Ovary (tissue), 9 donors: Measurements from ENCODE around the gene DENND4C. TPM values are rescaled to one million over a fixed set of nuclear protein-coding genes. Genes with fewer than 3 reads are reported as not detected.
"Not testable (repeated sequence)": the region's sequence is repeated elsewhere in the genome, so short reads cannot be mapped to it uniquely, and the experiment has no call there.

Source experiments
- DNase-seq, 5 donors: peaks; one replicate each; pipeline ENCODE4 v3.0.0-alpha.2; 2019 to 2020
- H3K27ac ChIP-seq, 2 donors: fragments of 200-600 bp; one replicate each; pipeline versions ENCODE4 v1.5.1 to v1.8.0; 2019 to 2022
- H3K27me3 ChIP-seq: fragments of 200-600 bp; one replicate; pipeline ENCODE4 v1.8.0; 2022
- H3K36me3 ChIP-seq: fragments of 200-600 bp; sonication (generic); one replicate; pipeline ENCODE4 v1.5.1; 2019
- H3K4me1 ChIP-seq: one replicate; pipeline ENCODE4 v1.8.1; 2013; ENCODE audit warnings: mild to moderate bottlenecking, moderate library complexity; ENCODE audit not compliant: insufficient read depth
- H3K4me3 ChIP-seq: fragments of 200-600 bp; sonication (generic); one replicate; pipeline ENCODE4 v1.5.1; 2017
- H3K9me3 ChIP-seq, 2 donors: fragments of 200-600 bp in 1 of 2; sonication (generic) in 1 of 2; one replicate each; pipeline versions ENCODE4 v1.5.1 to v1.8.1; 2013 to 2019; ENCODE audit warnings: mild to moderate bottlenecking in 1 of 2, moderate library complexity in 1 of 2
- CTCF ChIP-seq, 3 donors: fragments of 450-650 bp in 2 of 3; fragments of 200-600 bp in 1 of 3; IDR thresholded peaks; one replicate each; pipeline versions ENCODE4 v1.5.1 to v1.8.0; 2016 to 2022; ENCODE audit warnings: antibody characterized with exemption in 3 of 3, mild to moderate bottlenecking in 1 of 3
- EP300 ChIP-seq: sonication (generic); formaldehyde crosslinking; IDR thresholded peaks from one replicate; pipeline ENCODE4 v1.6.1; 2017; ENCODE audit warnings: antibody characterized with exemption
- POLR2A ChIP-seq: fragments of 450-650 bp; IDR thresholded peaks from one replicate; pipeline ENCODE4 v1.6.1; 2017; ENCODE audit warnings: antibody characterized with exemption, mild to moderate bottlenecking, moderate library complexity
- WGBS, 3 donors: extraction: QIAGEN DNeasy Blood & Tissue Kit in 1 of 3; methylation state at CpG; one replicate each; pipeline versions ENCODE4 v1.1.5 to v1.1.7; 2013 to 2017; 5-methylcytosine and 5-hydroxymethylcytosine counted together
- intact Hi-C, 4 donors: fragments of 100-400 bp; cut with DNase I; formaldehyde crosslinking; loops; one replicate each; pipeline versions ENCODE4 v1.11.0 to v1.15.1; 2022 to 2023
- polyA plus RNA-seq, 2 donors: library from polyadenylated mRNA; stranded (reverse); fragments of 200-250 nt in 1 of 2; fragments of 350-450 nt in 1 of 2; fragmentation: Illumina TruSeq in 1 of 2; extraction: RNeasy Lipid Tissue Mini Kit (QIAGEN cat#74804) in 1 of 2; gene quantifications; one replicate each; pipeline ENCODE4 v1.2.3, GENCODE V29; 2013 to 2014
- total RNA-seq, 7 donors: library from RNA; depleted of rRNA in 2 of 7; stranded (reverse); fragments of >200 nt in 2 of 7; fragmentation: NEBNext Ultra II Directional in 3 of 7; extraction: Animal tissue kit (Norgen Biotek cat#: 25700) in 3 of 7; gene quantifications; one replicate each; pipeline versions ENCODE4 v1.1.0 to v1.2.4, GENCODE V29; 2016 to 2023
- donor health status: DM: no; HTN: no; CAD: no; lungs with moderate emphysema.
- donor health status: DM: no; HTN: no; CAD: no.
- donor health status: Bipolar disorder and iron deficiency.
- donor health status: DM: yes; HTN: yes; CAD: no.
- donor health status: DM: no; HTN: no; CAD: no.
- donor health status: DM: yes; HTN: yes; CAD: no.

The DENND4C gene
- total and polyA plus RNA-seq, 9 donors: 18.7 to 83.9 (median 58.6) TPM

GRCh38 chr9:19381656-19382055, 151.2 kb downstream of the DENND4C start:
- H3K27me3 ChIP-seq: no peaks in the 10 kb centered on the region
- H3K4me3 ChIP-seq: no peak overlapping the region
- no peak for TF ChIP-seq EP300
- TF ChIP-seq CTCF (IDR thresholded peaks at IDR 0.05): no peak
- TF ChIP-seq POLR2A: no peak
- WGBS, 3 donors: 90 to 96% (median 94%) methylated on average over 2 of the region's 2 CpGs
- intact Hi-C loops: loop anchor here in 1 of 4 donors (10.0 kb wide), 1 partner anchor 73 kb away; no protein-coding TSS in a partner anchor
- no peak for DNase-seq
- H3K27ac ChIP-seq: no peak overlapping the region
- H3K4me1 ChIP-seq: no peaks in the 10 kb centered on the region
- H3K36me3 ChIP-seq: no peaks in the 10 kb centered on the region
- H3K9me3 ChIP-seq: no peaks in the 10 kb centered on the region

DNA sequence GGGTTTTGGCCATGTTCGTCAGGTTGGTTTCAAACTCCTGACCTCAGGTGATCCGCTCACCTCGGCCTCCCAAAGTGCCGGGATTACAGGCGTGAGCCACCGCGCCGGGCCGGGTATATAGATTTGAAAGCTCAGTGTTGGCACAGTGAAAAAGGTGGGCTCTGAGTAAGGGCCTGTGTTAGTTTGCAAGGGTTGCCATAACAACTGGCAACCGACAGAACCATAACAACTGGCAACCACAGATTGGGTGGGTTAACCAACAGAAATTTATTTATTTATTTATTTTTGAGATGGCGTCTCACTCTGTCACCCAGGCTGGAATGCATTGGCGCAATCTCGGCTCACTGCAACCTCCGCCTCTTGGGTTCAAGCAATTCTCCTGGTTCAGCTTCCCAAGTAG, 154.7 kb downstream of the DENND4C start:
- not testable (repeated sequence) for H3K27ac ChIP-seq

DNA sequence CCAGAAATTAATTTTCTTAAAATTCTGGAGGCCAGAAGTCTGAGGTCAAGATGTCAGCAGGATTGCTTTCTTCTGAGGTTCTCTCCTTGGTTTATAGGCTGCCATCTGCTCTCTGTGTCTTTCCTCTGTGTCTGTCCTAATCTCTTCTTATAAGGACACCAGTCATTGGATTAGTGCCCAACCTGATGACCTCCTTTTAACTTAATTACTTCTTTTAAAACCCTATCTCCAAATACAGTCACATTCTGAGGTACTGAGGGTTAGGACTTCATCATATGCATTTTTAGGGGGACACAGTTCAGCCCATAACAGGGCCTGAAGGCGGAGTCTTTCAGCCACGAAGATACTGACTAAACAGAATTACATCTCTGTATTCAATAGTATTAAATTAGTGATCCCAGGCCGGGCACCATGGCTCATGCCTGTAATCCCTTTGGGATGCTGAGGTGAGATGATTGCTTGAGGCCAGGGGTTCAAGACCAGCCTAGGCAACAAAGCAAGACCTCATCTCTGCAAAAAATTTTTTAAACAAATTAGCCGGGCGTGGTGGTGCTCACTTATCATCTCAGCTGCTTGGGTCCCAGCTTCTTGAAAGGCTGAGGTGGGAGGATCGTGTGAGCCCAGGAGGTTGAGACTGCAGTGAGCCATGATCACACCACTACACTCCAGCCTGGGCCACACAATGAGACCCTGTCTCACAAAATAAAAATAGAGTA, 155.5 kb downstream of the DENND4C start:
- H3K27ac ChIP-seq: no peak overlapping the region
- no peaks in the 10 kb centered on the region for H3K36me3 ChIP-seq
- no peaks in the 10 kb centered on the region for H3K4me1 ChIP-seq
- H3K4me3 ChIP-seq: no peak overlapping the region
- no peaks in the 10 kb centered on the region for H3K9me3 ChIP-seq
- WGBS, 3 donors: 88 to 91% (median 89%) methylated on average over 6 of the region's 6 CpGs
- DNase-seq: no peak
- TF ChIP-seq POLR2A (no peak), EP300 (no peak), CTCF (IDR thresholded peaks at IDR 0.05) (no peak)
- intact Hi-C loops: loop anchor here in 1 of 4 donors (10.0 kb wide), 1 partner anchor 69 kb away; no protein-coding TSS in a partner anchor
- H3K27me3 ChIP-seq: no peaks in the 10 kb centered on the region

More for the DNA sequence above, 154.7 kb downstream of the DENND4C start:
- not testable (repeated sequence) for H3K27me3 ChIP-seq, H3K36me3 ChIP-seq, H3K9me3 ChIP-seq, H3K4me3 ChIP-seq, H3K4me1 ChIP-seq, DNase-seq
- WGBS, 3 donors: 96 to 97% (median 96%) methylated on average over 14 of the region's 14 CpGs
- intact Hi-C loops: loop anchor here in 1 of 4 donors (10.0 kb wide), 1 partner anchor 70 kb away; no protein-coding TSS in a partner anchor

DNA sequence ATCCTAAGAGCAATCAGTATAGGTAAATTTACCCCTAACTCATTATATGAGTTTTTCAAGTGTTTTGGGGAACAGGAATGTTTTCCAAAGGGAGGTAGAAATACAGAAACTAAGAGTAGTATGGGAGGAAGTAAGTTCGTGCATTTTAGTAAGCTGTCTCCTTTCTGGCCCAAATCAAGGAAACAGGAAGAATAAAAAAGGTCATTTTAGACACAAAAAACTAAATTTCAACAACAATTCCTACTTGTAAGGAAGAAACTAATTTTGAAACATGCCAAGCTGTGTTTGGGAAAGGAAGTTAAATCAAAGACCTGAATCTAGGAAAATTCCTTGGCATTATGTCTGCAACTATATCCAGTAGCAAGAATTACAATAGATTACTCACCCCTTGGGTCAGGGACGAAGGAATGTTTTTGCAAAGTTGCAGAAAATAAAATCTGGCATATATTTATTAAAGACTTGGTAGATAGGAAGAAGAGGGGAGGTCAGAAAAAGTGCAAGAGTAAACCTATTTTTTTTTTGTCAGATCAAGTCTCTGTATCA, 156.1 kb downstream of the DENND4C start:
- H3K9me3 ChIP-seq: no peaks in the 10 kb centered on the region
- no peaks in the 10 kb centered on the region for H3K4me1 ChIP-seq
- H3K27ac ChIP-seq: no peak overlapping the region
- no peak for TF ChIP-seq POLR2A
- TF ChIP-seq EP300: no peak
- no peak for TF ChIP-seq CTCF (IDR thresholded peaks at IDR 0.05)
- DNase-seq: no peak
- intact Hi-C loops: loop anchor here in 1 of 4 donors (10.0 kb wide), 1 partner anchor 68 kb away; no protein-coding TSS in a partner anchor
- H3K4me3 ChIP-seq: no peak overlapping the region
- WGBS, 3 donors: 8 to 18% (median 12%) methylated on average over 2 of the region's 2 CpGs
- no peaks in the 10 kb centered on the region for H3K27me3 ChIP-seq
- H3K36me3 ChIP-seq: no peaks in the 10 kb centered on the region

GRCh38 chr9:19387317-19387716, 156.8 kb downstream of the DENND4C start:
- H3K27me3 ChIP-seq: no peaks in the 10 kb centered on the region
- no peaks in the 10 kb centered on the region for H3K36me3 ChIP-seq
- DNase-seq: no peak
- no peaks in the 10 kb centered on the region for H3K4me1 ChIP-seq
- intact Hi-C loops: loop anchor here in 1 of 4 donors (10.0 kb wide), 1 partner anchor 67 kb away; no protein-coding TSS in a partner anchor
- TF ChIP-seq CTCF (IDR thresholded peaks at IDR 0.05) (no peak), EP300 (no peak), POLR2A (no peak)
- no peak overlapping the region for H3K4me3 ChIP-seq
- H3K27ac ChIP-seq: no peak overlapping the region
- H3K9me3 ChIP-seq: no peaks in the 10 kb centered on the region
- WGBS, 3 donors: 65 to 72% (median 71%) methylated on average over 2 of the region's 2 CpGs

GRCh38 chr9:19389539-19389938, 159.0 kb downstream of the DENND4C start:
- H3K27me3 ChIP-seq, H3K36me3 ChIP-seq, DNase-seq, H3K27ac ChIP-seq, H3K9me3 ChIP-seq, H3K4me3 ChIP-seq, H3K4me1 ChIP-seq: not testable (repeated sequence)
- 91 to 96% (median 93%) methylated on average over 4 of the region's 4 CpGs for WGBS, 3 donors
- intact Hi-C loops: loop anchor here in 1 of 4 donors (10.0 kb wide), 1 partner anchor 65 kb away; no protein-coding TSS in a partner anchor
